Hair follicle dermal papilla cell (primary cell): ENCODE results near the gene AK4. TPM values are rescaled to one million over a fixed set of nuclear protein-coding genes. Genes with fewer than 3 reads are reported as not detected.

Source experiments
- small RNA-seq: library from RNA; depleted of rRNA; stranded (forward); fragments of <200 nt; gene quantifications from one replicate; pipeline ENCODE3, GENCODE V24; 2012
- total RNA-seq: library from RNA; depleted of rRNA; stranded (reverse); fragments of >200 nt; gene quantifications from 2 replicates; pipeline ENCODE4 v1.2.3, GENCODE V29; 2012

The AK4 gene
- 14.3 and 22.4 TPM in 2 replicates for total RNA-seq

DNA sequence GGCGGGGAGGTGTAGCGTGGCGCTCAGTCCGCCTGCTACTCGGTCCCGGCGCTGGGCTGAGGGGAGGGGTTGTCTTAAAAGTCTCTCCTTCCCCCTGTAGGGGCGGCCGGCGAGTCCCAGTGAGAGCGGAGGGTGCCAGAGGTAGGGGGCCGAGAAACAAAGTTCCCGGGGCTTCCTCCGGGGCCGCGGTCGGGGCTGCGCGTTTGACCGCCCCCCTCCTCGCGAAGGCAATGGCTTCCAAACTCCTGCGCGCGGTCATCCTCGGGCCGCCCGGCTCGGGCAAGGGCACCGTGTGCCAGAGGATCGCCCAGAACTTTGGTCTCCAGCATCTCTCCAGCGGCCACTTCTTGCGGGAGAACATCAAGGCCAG lies at the start of gene AK4:
Gene AK4, plus strand, starts transcription at position 26 of the 370 bp plus-strand sequence. Its CDS starts 205 bp downstream, at position 231.

Small RNA genes within 50 kb of the gene (small RNA-seq; reads per million reads assigned to genes)
- not detected for gene RPS29P7

Other genes with a start within 250 kb of the AK4 start
- 202 and 244 TPM in 2 replicates for gene JAK1, start 181.7 kb upstream of the AK4 start, total RNA-seq
- 37.3 and 45.8 TPM in 2 replicates for gene DNAJC6, start 161.3 kb downstream of the AK4 start, total RNA-seq